T-helper 2 cell treated with Interferon-gamma antibody and Interleukin-4, amounts not matched to agents 5 μg/mL and 100 μg/mL, for 36 hours (primary cell): ENCODE data around the gene PPIF.
"Not testable (repeated sequence)": the region's sequence is repeated elsewhere in the genome, so short reads cannot be mapped to it uniquely, and the experiment has no call there.

Experiments used
- DNase-seq: peaks from one replicate; pipeline ENCODE4 v3.0.0; 2021; ENCODE audit warnings: low spot score
- H3K27ac Mint-ChIP-seq: one replicate; pipeline ENCODE4 v1.8.0; 2021; ENCODE audit warnings: mild to moderate bottlenecking, mixed read lengths
- H3K27me3 Mint-ChIP-seq: one replicate; pipeline ENCODE4 v1.8.0; 2021; ENCODE audit warnings: low read depth, mixed read lengths
- H3K36me3 Mint-ChIP-seq: one replicate; pipeline ENCODE4 v1.8.0; 2021; ENCODE audit warnings: low read depth, mixed read lengths
- H3K4me1 Mint-ChIP-seq: one replicate; pipeline ENCODE4 v1.8.0; 2021; ENCODE audit warnings: low read depth, mixed read lengths
- H3K4me3 Mint-ChIP-seq: one replicate; pipeline ENCODE4 v1.8.0; 2022; ENCODE audit warnings: mild to moderate bottlenecking, moderate library complexity, mixed read lengths
- H3K9me3 Mint-ChIP-seq: one replicate; pipeline ENCODE4 v1.8.0; 2021; ENCODE audit warnings: mixed read lengths

PPIF gene

GRCh38 chr10:79332610-79333315 is 14.5 kb upstream of the PPIF start:
- H3K4me3 Mint-ChIP-seq, H3K36me3 Mint-ChIP-seq, DNase-seq, H3K27ac Mint-ChIP-seq, H3K27me3 Mint-ChIP-seq: not testable (repeated sequence)
- Mint-ChIP-seq H3K4me1 (peaks cover 29% of the 10 kb centered on the region), H3K9me3 (peaks cover 14% of the 10 kb centered on the region)

DNA sequence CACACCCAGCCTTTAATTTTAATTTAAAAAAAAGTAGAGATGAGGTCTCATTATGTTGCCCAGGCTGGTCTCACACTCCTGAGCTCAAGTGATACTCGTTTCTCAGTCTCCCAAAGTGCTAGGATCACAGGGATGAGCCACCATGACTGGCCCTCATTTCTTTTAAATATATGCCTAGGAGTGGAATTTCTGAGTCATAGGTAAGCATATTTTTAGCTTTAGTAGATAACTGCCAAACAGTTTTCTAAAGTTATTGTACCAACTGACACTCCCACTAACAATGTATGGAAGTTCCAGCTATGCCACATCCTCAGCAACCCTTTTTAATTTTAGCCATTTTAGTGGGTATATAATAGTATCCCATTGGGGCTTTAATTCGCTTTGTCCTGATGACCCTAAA is 13.8 kb upstream of the PPIF start:
- DNase-seq, result no peak

DNA sequence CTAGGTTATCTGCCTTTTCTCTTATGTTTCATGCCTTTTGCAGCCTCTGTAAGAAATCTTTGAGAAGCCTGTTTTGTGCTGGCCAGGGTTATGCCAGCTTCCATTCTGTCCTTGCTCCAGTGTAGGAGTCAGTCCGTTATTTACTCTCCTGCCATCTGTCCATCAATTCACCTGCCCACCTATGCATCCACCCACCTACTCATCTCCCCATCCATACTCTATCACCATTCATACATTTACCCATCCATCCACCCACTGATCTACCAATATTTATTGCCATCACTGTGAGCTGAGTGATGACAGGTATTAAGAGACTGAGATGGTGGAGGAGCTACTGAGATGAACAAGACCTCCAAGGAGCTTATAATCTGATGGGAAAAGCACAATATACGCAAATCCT is 12.7 kb upstream of the PPIF start:
- H3K27me3 Mint-ChIP-seq, result no peaks in the 10 kb centered on the region
- no peak overlapping the region for H3K4me3 Mint-ChIP-seq
- peaks cover 14% of the 10 kb centered on the region for H3K9me3 Mint-ChIP-seq
- peaks cover 27% of the 10 kb centered on the region for H3K4me1 Mint-ChIP-seq
- no peak overlapping the region for H3K27ac Mint-ChIP-seq
- DNase-seq, result no peak
- peaks cover 9% of the 10 kb centered on the region for H3K36me3 Mint-ChIP-seq

More for the DNA sequence above, 13.8 kb upstream of the PPIF start:
- H3K9me3 Mint-ChIP-seq, result peaks cover 14% of the 10 kb centered on the region
- no peaks in the 10 kb centered on the region for H3K27me3 Mint-ChIP-seq
- peak overlapping the region; percentile 57 for H3K27ac Mint-ChIP-seq
- no peak overlapping the region for H3K4me3 Mint-ChIP-seq
- peaks cover 29% of the 10 kb centered on the region for H3K4me1 Mint-ChIP-seq
- peaks cover 8% of the 10 kb centered on the region for H3K36me3 Mint-ChIP-seq

GRCh38 chr10:79335094-79335469 is 12.2 kb upstream of the PPIF start:
- H3K27me3 Mint-ChIP-seq, result no peaks in the 10 kb centered on the region
- H3K4me1 Mint-ChIP-seq, result peaks cover 25% of the 10 kb centered on the region
- peaks cover 14% of the 10 kb centered on the region for H3K9me3 Mint-ChIP-seq
- H3K4me3 Mint-ChIP-seq, result no peak overlapping the region
- DNase-seq, result no peak
- peaks cover 9% of the 10 kb centered on the region for H3K36me3 Mint-ChIP-seq
- no peak overlapping the region for H3K27ac Mint-ChIP-seq

- no peak for DNase-seq
- Mint-ChIP-seq H3K4me3 (no peak overlapping the region), H3K27me3 (no peaks in the 10 kb centered on the region), H3K9me3 (peaks cover 14% of the 10 kb centered on the region), H3K4me1 (peaks cover 25% of the 10 kb centered on the region), H3K27ac (peak overlapping the region; percentile 29), H3K36me3 (peaks cover 9% of the 10 kb centered on the region)
Measured at GRCh38 chr10:79335470-79336235, 11.6 kb upstream of the PPIF start.

DNA sequence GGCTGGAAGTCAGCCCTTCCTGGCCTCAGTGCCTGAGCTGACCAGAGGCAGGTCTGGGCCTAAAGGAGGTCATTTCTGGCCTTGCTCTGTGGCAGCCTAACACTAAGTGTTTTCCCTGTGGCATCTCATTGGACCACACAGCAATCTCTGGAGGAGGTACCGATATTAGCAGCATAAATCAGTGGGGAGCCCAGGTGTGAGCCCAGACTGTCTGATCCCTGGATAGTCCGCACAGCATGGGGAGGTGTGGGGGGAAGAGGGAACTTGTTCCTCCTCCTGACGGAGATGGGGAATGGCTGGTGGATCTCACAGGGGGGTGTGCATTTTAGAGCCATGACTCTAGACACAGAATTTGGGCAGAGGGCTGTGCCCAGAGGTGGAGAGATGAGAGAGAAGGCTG is 11.0 kb upstream of the PPIF start:
- H3K27me3 Mint-ChIP-seq, result no peaks in the 10 kb centered on the region
- peaks cover 14% of the 10 kb centered on the region for H3K9me3 Mint-ChIP-seq

DNA sequence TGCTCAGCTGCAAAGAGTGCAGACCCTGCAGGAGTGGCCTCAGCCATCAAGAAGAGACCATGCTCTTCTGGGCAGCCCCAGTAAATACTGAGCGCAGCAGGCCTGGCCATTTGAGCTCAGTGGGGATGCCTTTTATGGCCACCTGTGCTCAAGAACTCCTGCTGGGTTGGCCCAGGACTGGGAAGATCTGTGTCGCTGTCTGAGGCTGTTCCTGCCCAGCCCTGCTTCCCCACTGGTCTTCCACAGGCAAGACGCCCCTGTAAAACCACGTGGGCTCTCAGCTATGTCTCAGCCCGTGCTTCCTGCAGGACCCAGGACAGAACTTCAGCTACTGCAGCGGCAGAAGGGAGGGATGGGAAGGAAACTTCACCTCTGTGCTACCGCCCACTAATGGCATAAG is 10.5 kb upstream of the PPIF start:
- Mint-ChIP-seq H3K9me3 (peaks cover 13% of the 10 kb centered on the region), H3K27ac (no peak overlapping the region), H3K27me3 (no peaks in the 10 kb centered on the region), H3K36me3 (peaks cover 9% of the 10 kb centered on the region), H3K4me3 (no peak overlapping the region), H3K4me1 (peaks cover 17% of the 10 kb centered on the region)
- no peak for DNase-seq

More for the DNA sequence above, 11.0 kb upstream of the PPIF start:
- peaks cover 9% of the 10 kb centered on the region for H3K36me3 Mint-ChIP-seq
- peak overlapping the region; percentile 29 for H3K27ac Mint-ChIP-seq
- DNase-seq, result no peak
- no peak overlapping the region for H3K4me3 Mint-ChIP-seq
- peaks cover 22% of the 10 kb centered on the region for H3K4me1 Mint-ChIP-seq

DNA sequence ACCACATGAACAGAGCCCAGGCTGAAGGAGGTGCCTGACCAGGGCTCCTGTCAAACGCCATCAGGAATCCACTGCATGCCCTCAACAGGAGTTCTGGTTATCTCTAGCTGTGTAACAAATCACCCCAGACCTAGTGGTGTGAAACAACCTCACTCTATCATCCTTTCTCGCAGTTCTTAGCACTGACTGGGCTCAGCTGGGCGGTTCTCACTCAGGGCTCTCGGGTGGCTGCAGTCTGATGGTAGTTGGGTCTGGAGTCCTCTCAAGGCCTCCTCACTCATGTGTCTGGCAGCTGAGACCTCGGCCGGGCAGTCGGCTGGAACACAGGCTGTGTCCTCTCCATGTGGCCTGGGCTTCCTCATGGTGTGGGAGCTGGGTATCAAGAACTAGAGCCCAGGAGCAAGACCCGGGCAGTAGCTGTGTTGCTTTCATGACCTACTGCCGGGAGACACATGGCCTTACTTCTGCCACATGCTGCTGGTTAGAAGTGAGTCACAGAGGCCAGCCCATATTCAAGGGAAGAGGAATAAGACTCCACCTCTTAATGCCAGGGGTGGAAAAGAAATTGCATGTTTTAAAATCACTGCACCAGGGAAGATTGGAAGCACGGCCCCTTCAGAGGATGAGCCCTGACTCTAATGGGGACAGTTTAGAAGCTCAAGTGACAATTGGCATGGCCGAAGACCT is 9.3 kb upstream of the PPIF start:
- DNase-seq, H3K4me3 Mint-ChIP-seq, H3K36me3 Mint-ChIP-seq, H3K9me3 Mint-ChIP-seq, H3K27me3 Mint-ChIP-seq, H3K27ac Mint-ChIP-seq: not testable (repeated sequence)
- peaks cover 11% of the 10 kb centered on the region for H3K4me1 Mint-ChIP-seq

DNA sequence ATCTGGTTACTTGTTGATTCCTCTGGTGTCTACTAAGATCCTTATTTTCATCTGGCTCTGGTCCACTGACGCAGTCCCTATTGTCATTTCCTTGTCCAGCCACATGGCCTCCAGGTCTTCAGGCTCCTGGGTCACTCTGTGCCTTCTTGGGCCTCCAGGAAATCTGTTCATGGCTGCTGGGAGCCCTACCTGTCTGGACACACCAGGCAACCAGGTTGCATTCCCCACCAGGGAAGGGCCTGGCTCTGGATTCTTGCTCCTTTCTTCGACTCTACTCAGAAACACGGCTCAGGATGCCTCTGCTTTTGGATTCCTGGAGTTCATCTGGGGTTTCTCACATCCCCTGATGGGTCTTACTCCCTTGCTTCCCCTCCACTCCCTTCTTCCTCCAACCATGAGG is 8.0 kb upstream of the PPIF start:
- Mint-ChIP-seq H3K27me3 (no peaks in the 10 kb centered on the region), H3K9me3 (no peaks in the 10 kb centered on the region), H3K27ac (no peak overlapping the region), H3K4me3 (no peak overlapping the region), H3K36me3 (peaks cover 2% of the 10 kb centered on the region), H3K4me1 (peaks cover 9% of the 10 kb centered on the region)
- DNase-seq, result no peak

GRCh38 chr10:79340646-79341244 is 6.5 kb upstream of the PPIF start:
- Mint-ChIP-seq H3K27me3 (no peaks in the 10 kb centered on the region), H3K4me3 (no peak overlapping the region), H3K27ac (no peak overlapping the region), H3K36me3 (peaks cover 2% of the 10 kb centered on the region), H3K4me1 (peaks cover 11% of the 10 kb centered on the region), H3K9me3 (no peaks in the 10 kb centered on the region)
- DNase-seq, result no peak

- no peak overlapping the region for H3K4me3 Mint-ChIP-seq
- H3K27ac Mint-ChIP-seq, result no peak overlapping the region
- no peaks in the 10 kb centered on the region for H3K27me3 Mint-ChIP-seq
- H3K9me3 Mint-ChIP-seq, result no peaks in the 10 kb centered on the region
- DNase-seq, result no peak
- peaks cover 17% of the 10 kb centered on the region for H3K4me1 Mint-ChIP-seq
- peaks cover 2% of the 10 kb centered on the region for H3K36me3 Mint-ChIP-seq
Measured at GRCh38 chr10:79342295-79342761, 4.9 kb upstream of the PPIF start.

DNA sequence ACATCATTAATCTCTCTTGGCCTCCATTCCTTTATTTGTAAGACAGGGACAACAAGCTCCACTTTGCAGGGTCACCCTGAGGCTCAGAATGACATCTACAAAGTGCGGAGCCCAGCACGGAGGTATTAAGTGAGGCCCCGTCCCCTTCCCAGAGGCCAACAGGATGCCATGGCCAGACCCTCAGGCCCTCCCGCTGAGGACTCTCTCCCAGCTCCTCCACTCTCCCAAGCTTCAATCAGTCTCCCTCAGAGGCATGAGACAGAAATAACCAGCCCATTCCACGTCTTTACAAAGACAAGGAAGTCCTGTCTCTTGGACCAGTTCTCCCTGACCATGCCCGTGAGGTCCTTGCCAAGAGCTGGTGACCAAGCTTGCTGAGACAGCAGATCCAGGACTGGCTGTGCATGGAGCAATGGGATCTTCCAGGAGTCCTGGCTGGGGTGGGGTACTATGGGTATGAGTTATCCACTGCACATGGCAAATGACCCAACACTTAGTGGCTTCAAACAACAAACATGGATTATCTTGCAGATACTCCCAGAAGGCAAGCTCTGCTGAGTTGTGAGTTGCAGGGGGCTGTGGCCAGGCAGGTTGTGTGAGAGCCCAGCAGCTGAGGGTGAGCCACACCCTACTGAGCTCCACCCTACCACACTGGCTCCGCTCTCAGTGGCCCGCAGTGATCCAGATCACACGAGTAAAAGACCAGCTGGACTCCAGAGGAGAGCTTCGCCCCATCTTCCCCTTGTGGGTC is 4.3 kb upstream of the PPIF start:
- Mint-ChIP-seq H3K9me3 (no peaks in the 10 kb centered on the region), H3K27ac (no peak overlapping the region), H3K36me3 (peaks cover 2% of the 10 kb centered on the region), H3K4me3 (no peak overlapping the region), H3K27me3 (no peaks in the 10 kb centered on the region), H3K4me1 (peaks cover 17% of the 10 kb centered on the region)
- no peak for DNase-seq

GRCh38 chr10:79344502-79345195 is 2.6 kb upstream of the PPIF start:
- no peaks in the 10 kb centered on the region for H3K9me3 Mint-ChIP-seq
- H3K36me3 Mint-ChIP-seq, result peaks cover 17% of the 10 kb centered on the region
- H3K4me3 Mint-ChIP-seq, result no peak overlapping the region
- H3K27me3 Mint-ChIP-seq, result no peaks in the 10 kb centered on the region
- no peak overlapping the region for H3K27ac Mint-ChIP-seq
- DNase-seq, result no peak
- H3K4me1 Mint-ChIP-seq, result peaks cover 23% of the 10 kb centered on the region
